Measurements from ENCODE around the gene ARID1A. TPM values are rescaled to one million over a fixed set of nuclear protein-coding genes. Genes with fewer than 3 reads are reported as not detected.
A peak's percentile ranks its signal among the peaks of the same experiment; 100 is the strongest.

The ARID1A gene
- total and polyA plus RNA-seq, 8 donors = 9.9 to 74.2 (median 45.3) TPM

DNA sequence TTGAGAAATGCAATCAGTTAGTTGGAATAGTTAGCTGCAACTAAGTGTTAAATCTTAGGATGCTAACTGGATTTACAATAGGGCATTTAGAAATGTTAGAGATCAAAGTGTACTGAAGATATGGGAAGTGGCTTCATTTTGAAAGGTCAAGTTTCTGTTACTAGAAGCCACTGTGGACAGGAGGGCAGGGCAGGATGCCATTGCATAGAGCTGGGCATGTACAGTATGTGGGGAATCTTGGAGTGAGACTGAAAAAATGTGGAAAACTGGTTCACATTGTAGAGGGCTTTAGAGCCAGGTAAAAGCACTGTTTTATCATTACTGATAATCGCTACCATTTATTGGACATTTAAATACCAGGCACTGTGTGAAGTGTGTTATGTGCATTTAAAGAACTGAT lies 31.0 kb downstream of the ARID1A start:
- Histone ChIP-seq H3K4me1 (peaks cover 64 to 94% (median 82%) of the 10 kb centered on the region in 4 donors), H3K27ac (peak overlapping the region in 1 of 5 donors; percentile 20), H3K27me3 (no peaks in the 10 kb centered on the region), H3K9me3 (no peaks in the 10 kb centered on the region), H3K36me3 (peaks cover 16 to 27% (median 25%) of the 10 kb centered on the region in 4 donors), H3K4me3 (no peak overlapping the region)
- intact Hi-C loops (cut with DNase I; ENCODE audit: low total_unique reads) = no loop called here
- no peak for TF ChIP-seq EP300 (IDR thresholded peaks at IDR 0.05)
- TF ChIP-seq, protein P1, sequence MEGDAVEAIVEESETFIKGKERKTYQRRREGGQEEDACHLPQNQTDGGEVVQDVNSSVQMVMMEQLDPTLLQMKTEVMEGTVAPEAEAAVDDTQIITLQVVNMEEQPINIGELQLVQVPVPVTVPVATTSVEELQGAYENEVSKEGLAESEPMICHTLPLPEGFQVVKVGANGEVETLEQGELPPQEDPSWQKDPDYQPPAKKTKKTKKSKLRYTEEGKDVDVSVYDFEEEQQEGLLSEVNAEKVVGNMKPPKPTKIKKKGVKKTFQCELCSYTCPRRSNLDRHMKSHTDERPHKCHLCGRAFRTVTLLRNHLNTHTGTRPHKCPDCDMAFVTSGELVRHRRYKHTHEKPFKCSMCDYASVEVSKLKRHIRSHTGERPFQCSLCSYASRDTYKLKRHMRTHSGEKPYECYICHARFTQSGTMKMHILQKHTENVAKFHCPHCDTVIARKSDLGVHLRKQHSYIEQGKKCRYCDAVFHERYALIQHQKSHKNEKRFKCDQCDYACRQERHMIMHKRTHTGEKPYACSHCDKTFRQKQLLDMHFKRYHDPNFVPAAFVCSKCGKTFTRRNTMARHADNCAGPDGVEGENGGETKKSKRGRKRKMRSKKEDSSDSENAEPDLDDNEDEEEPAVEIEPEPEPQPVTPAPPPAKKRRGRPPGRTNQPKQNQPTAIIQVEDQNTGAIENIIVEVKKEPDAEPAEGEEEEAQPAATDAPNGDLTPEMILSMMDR (IDR thresholded peaks at IDR 0.05) = no peak
- no peak for TF ChIP-seq POLR2AphosphoS5 (IDR thresholded peaks at IDR 0.05)
- TF ChIP-seq POLR2A (IDR thresholded peaks at IDR 0.05) = no peak
- no peak for DNase-seq
- WGBS, 5 donors = 46 to 90% (median 68%) methylated on average over 1 of the region's 1 CpG

DNA sequence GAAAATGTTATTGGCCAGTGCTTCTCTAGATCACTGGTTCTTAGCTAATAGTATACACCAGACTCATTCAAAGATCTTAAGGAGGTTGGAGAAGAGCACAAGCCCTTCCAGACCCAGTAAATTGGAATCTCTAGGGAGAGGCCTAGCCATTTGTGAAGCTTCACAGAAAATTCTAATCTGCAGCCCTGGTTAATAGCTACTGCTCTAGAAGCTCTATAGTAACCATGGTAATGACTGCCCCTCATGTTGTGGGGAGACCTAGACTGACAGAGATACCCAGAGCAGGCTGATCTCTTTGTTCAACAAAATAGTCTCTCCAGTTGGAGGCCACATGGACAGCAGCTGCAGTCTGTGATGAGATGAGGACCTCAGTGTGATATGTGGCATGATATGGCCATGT lies 31.7 kb downstream of the ARID1A start:
- intact Hi-C loops (cut with DNase I; ENCODE audit: low total_unique reads) = no loop called here
- Histone ChIP-seq H3K9me3 (no peaks in the 10 kb centered on the region), H3K4me1 (peaks cover 57 to 90% (median 76%) of the 10 kb centered on the region in 4 donors), H3K27me3 (no peaks in the 10 kb centered on the region), H3K36me3 (peaks cover 23 to 34% (median 32%) of the 10 kb centered on the region in 4 donors), H3K4me3 (no peak overlapping the region), H3K27ac (peak overlapping the region in 1 of 5 donors; percentile 25)
- no peak for TF ChIP-seq POLR2AphosphoS5 (IDR thresholded peaks at IDR 0.05)
- no peak for TF ChIP-seq POLR2A (IDR thresholded peaks at IDR 0.05)
- TF ChIP-seq, protein P1 (IDR thresholded peaks at IDR 0.05) = no peak
- no peak for TF ChIP-seq EP300 (IDR thresholded peaks at IDR 0.05)
- DNase-seq = no peak

DNA sequence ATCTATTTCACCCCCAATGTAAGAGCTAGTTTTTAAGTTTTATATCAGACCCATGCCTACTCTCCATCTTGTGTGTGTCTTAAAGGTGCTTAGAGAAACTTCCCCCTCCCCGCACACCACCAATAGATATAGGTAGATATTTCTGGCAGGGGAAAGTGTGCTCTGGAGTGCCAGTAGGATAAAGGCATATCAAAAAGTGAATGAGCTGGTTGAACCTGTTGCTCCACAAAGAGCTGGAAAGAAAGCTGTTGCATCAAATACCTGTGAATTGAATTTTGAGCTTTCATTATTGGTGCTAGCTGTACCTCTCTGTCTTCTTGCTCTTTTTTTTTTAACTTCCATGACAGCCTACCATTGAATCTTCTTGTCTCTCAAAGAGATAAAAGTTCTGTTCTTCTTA lies 32.8 kb downstream of the ARID1A start:
- H3K27me3 ChIP-seq = no peaks in the 10 kb centered on the region
- no peaks in the 10 kb centered on the region for H3K9me3 ChIP-seq
- no peak overlapping the region for H3K4me3 ChIP-seq
- TF ChIP-seq EP300 (IDR thresholded peaks at IDR 0.05) = no peak
- TF ChIP-seq POLR2A (IDR thresholded peaks at IDR 0.05) = no peak
- TF ChIP-seq, protein P1 (IDR thresholded peaks at IDR 0.05) = no peak
- TF ChIP-seq POLR2AphosphoS5 (IDR thresholded peaks at IDR 0.05) = no peak
- peaks cover 51 to 85% (median 66%) of the 10 kb centered on the region in 4 donors for H3K4me1 ChIP-seq
- peak overlapping the region in 1 of 5 donors; percentile 25 for H3K27ac ChIP-seq
- intact Hi-C loops (cut with DNase I; ENCODE audit: low total_unique reads) = no loop called here
- H3K36me3 ChIP-seq = peaks cover 34 to 46% (median 43%) of the 10 kb centered on the region in 4 donors
- WGBS, 5 donors = 29 to 73% (median 40%) methylated on average over 1 of the region's 1 CpG
- peak; percentile 35 to 73 for DNase-seq

DNA sequence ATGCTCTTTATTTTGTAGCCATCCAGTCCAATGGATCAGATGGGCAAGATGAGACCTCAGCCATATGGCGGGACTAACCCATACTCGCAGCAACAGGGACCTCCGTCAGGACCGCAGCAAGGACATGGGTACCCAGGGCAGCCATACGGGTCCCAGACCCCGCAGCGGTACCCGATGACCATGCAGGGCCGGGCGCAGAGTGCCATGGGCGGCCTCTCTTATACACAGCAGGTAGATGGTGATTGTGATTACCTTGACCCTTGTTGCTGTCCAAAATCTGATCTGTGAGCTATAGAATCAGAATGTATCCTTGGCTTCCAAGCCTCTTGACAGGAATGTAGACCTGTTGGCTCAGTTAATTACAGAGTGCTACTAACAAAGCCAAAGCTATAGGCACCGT lies 33.8 kb downstream of the ARID1A start:
- intact Hi-C loops (cut with DNase I; ENCODE audit: low total_unique reads) = no loop called here
- no peak overlapping the region for H3K4me3 ChIP-seq
- no peak for DNase-seq
- no peak overlapping the region for H3K27ac ChIP-seq
- 93 to 97% (median 94%) methylated on average over 12 of the region's 12 CpGs for WGBS, 5 donors
- H3K4me1 ChIP-seq = peaks cover 43 to 85% (median 61%) of the 10 kb centered on the region in 4 donors
- no peaks in the 10 kb centered on the region for H3K9me3 ChIP-seq
- TF ChIP-seq, protein P1 (IDR thresholded peaks at IDR 0.05) = no peak
- TF ChIP-seq EP300 (IDR thresholded peaks at IDR 0.05) = no peak
- no peak for TF ChIP-seq POLR2AphosphoS5 (IDR thresholded peaks at IDR 0.05)
- TF ChIP-seq POLR2A (IDR thresholded peaks at IDR 0.05) = no peak
- peaks cover 42 to 56% (median 53%) of the 10 kb centered on the region in 4 donors for H3K36me3 ChIP-seq
- no peaks in the 10 kb centered on the region for H3K27me3 ChIP-seq

Measured in stomach (tissue), 9 donors.